Vagina (tissue), 2 donors: ENCODE results near the gene NT5DC2. TPM values are rescaled to one million over a fixed set of nuclear protein-coding genes. Genes with fewer than 3 reads are reported as not detected.

Experiments used
- DNase-seq, 2 donors: peaks; one replicate each; pipeline ENCODE4 v3.0.0-alpha.2; 2017; ENCODE audit errors: extremely low spot score in 2 of 2
- H3K27ac ChIP-seq: fragments of 200-600 bp; sonication (generic); one replicate; pipeline ENCODE4 v1.5.1; 2019
- H3K27me3 ChIP-seq: fragments of 200-600 bp; sonication (generic); one replicate; pipeline ENCODE4 v1.5.1; 2019
- H3K36me3 ChIP-seq, 2 donors: fragments of 200-600 bp; sonication (generic); one replicate each; pipeline ENCODE4 v1.5.1; 2017 to 2019
- H3K4me1 ChIP-seq: fragments of 200-600 bp; sonication (generic); one replicate; pipeline ENCODE4 v1.5.1; 2019
- H3K4me3 ChIP-seq, 2 donors: fragments of 200-600 bp; sonication (generic); 1 replicate in 1 of 2; 2 replicates in 1 of 2; pipeline ENCODE4 v1.5.1; 2016 to 2019
- H3K9me3 ChIP-seq: fragments of 200-600 bp; sonication (generic); one replicate; pipeline ENCODE4 v1.5.1; 2019
- CTCF ChIP-seq, 3 experiments: fragments of 450-650 bp in 2 of 3; fragments of 200-600 bp in 1 of 3; sonication (generic) in 1 of 3; IDR thresholded peaks; one replicate each; pipeline ENCODE4 v1.5.1; 2017 to 2019; ENCODE audit warnings: antibody characterized with exemption in 3 of 3, mild to moderate bottlenecking in 2 of 3, moderate library complexity in 2 of 3
- POLR2A ChIP-seq, 2 donors: fragments of 450-650 bp; IDR thresholded peaks; one replicate each; pipeline ENCODE4 v1.6.1; 2017; ENCODE audit warnings: antibody characterized with exemption in 2 of 2, mild to moderate bottlenecking in 2 of 2, moderate library complexity in 2 of 2
- POLR2AphosphoS5 ChIP-seq, 2 donors: sonication (generic); formaldehyde crosslinking; IDR thresholded peaks; one replicate each; pipeline ENCODE4 v1.9.0; 2017; ENCODE audit warnings: antibody characterized with exemption in 2 of 2, mild to moderate bottlenecking in 2 of 2, low read depth in 1 of 2; ENCODE audit not compliant: insufficient read depth in 1 of 2
- intact Hi-C: fragments of 100-400 bp; cut with DNase I; formaldehyde crosslinking; loops from one replicate; pipeline ENCODE4 v1.15.1; 2023
- total RNA-seq: library from RNA; depleted of rRNA; stranded (reverse); fragments of >200 nt; gene quantifications from one replicate; pipeline ENCODE4 v1.2.3, GENCODE V29; 2016

NT5DC2 gene
- total RNA-seq, result 63.3 TPM

- no peaks in the 10 kb centered on the region for H3K9me3 ChIP-seq
- H3K27ac ChIP-seq, result peak within 1 kb of the TSS; percentile 92
- H3K36me3 ChIP-seq, result no peaks in the 10 kb centered on the region
- H3K27me3 ChIP-seq, result no peaks in the 10 kb centered on the region
- H3K4me3 ChIP-seq, result peak within 1 kb of the TSS; percentile 64 to 77
- no peak for DNase-seq
- TF ChIP-seq POLR2AphosphoS5 (IDR thresholded peaks at IDR 0.05; ENCODE audit: insufficient read depth in 1 of 2, low read depth in 1 of 2) (peak in 1 of 2 donors; percentile 55), POLR2A (IDR thresholded peaks at IDR 0.05) (no peak)
- H3K4me1 ChIP-seq, result peaks cover 80% of the 10 kb centered on the region
- intact Hi-C loops, result loop anchor here (5.0 to 10.0 kb wide), 2 partner anchors 59 to 154 kb away; partner anchors contain the start of genes GNL3 and PBRM1
Observed at GRCh38 chr3:52533623-52534280, at the start of gene NT5DC2. Gene NT5DC2 (minus strand): TSS chr3:52533857. CDS start chr3:52533737, 120 bp downstream.

- Histone ChIP-seq H3K4me3 (no peak overlapping the region), H3K4me1 (no peaks in the 10 kb centered on the region), H3K36me3 (peaks cover 0 to 33% of the 10 kb centered on the region in 2 donors), H3K27me3 (no peaks in the 10 kb centered on the region), H3K27ac (no peak overlapping the region), H3K9me3 (no peaks in the 10 kb centered on the region)
- TF ChIP-seq POLR2AphosphoS5 (IDR thresholded peaks at IDR 0.05; ENCODE audit: insufficient read depth in 1 of 2, low read depth in 1 of 2) (no peak), POLR2A (IDR thresholded peaks at IDR 0.05) (no peak), CTCF (IDR thresholded peaks at IDR 0.05) (no peak)
- intact Hi-C loops, result no loop called here
- DNase-seq, result no peak
Observed at GRCh38 chr3:52574056-52574965, 40.7 kb upstream of the NT5DC2 start.

DNA sequence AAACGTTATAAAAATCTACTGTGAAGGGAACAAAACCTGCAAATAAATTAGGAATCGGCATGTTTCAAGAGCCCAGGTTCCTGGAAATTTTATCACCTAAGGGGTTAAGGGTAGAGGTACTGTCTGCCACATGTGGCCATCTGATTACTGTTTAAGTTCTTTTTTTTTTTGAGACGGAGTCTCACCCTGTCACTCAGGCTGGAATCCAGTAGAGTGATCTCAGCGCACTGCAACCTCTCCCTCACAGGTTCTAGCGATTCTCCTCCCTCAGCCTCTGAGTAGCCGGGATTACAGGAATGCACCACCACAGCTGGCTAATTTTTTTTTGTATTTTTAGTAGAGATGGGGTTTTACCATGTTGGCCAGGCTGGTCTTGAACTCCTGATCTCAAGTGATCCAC is 38.6 kb upstream of the NT5DC2 start:
- H3K4me1 ChIP-seq, result no peaks in the 10 kb centered on the region
- H3K27me3 ChIP-seq, result no peaks in the 10 kb centered on the region
- no peak overlapping the region for H3K27ac ChIP-seq
- no peaks in the 10 kb centered on the region for H3K9me3 ChIP-seq
- intact Hi-C loops, result no loop called here
- no peak for TF ChIP-seq POLR2AphosphoS5 (IDR thresholded peaks at IDR 0.05; ENCODE audit: insufficient read depth in 1 of 2, low read depth in 1 of 2)
- TF ChIP-seq POLR2A (IDR thresholded peaks at IDR 0.05), result no peak
- TF ChIP-seq CTCF (IDR thresholded peaks at IDR 0.05), result no peak
- H3K36me3 ChIP-seq, result peaks cover 0 to 23% of the 10 kb centered on the region in 2 donors
- no peak overlapping the region for H3K4me3 ChIP-seq
- no peak for DNase-seq

- Histone ChIP-seq H3K27ac (no peak overlapping the region), H3K27me3 (no peaks in the 10 kb centered on the region), H3K9me3 (no peaks in the 10 kb centered on the region), H3K36me3 (peaks cover 0 to 22% of the 10 kb centered on the region in 2 donors), H3K4me3 (no peak overlapping the region), H3K4me1 (no peaks in the 10 kb centered on the region)
- intact Hi-C loops, result no loop called here
- no peak for DNase-seq
- TF ChIP-seq POLR2A (IDR thresholded peaks at IDR 0.05), result no peak
- TF ChIP-seq CTCF (IDR thresholded peaks at IDR 0.05), result no peak
- no peak for TF ChIP-seq POLR2AphosphoS5 (IDR thresholded peaks at IDR 0.05; ENCODE audit: insufficient read depth in 1 of 2, low read depth in 1 of 2)
Observed at GRCh38 chr3:52570076-52570475, 36.4 kb upstream of the NT5DC2 start.

DNA sequence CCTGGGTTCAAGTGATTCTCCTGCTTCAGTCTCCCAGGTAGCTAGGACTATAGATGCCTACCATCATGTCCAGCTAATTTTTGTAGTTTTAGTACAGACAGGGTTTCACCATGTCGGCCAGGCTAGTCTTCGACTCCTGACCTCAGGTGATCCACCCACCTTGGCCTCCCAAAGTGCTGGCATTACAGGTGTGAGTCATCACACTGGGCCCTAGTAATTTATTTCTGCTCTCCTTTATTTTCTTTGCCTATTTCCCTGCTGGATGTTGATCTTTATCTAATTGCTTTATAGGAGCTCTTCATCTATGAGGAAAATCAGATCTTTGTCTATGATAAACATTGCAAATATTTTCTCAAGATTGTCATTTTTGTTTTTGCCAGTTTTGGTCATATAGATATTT is 34.4 kb upstream of the NT5DC2 start:
- Histone ChIP-seq H3K4me3 (no peak overlapping the region), H3K27ac (no peak overlapping the region), H3K4me1 (no peaks in the 10 kb centered on the region), H3K36me3 (peaks cover 0 to 30% of the 10 kb centered on the region in 2 donors), H3K27me3 (no peaks in the 10 kb centered on the region), H3K9me3 (no peaks in the 10 kb centered on the region)
- TF ChIP-seq POLR2AphosphoS5 (IDR thresholded peaks at IDR 0.05; ENCODE audit: insufficient read depth in 1 of 2, low read depth in 1 of 2) (no peak), CTCF (IDR thresholded peaks at IDR 0.05) (no peak), POLR2A (IDR thresholded peaks at IDR 0.05) (no peak)
- DNase-seq, result no peak
- intact Hi-C loops, result no loop called here
